DND-41 (cell line): Measurements from ENCODE around the gene ANO2.

ENCODE experiments used
- ATAC-seq: fragments of 200-7000 bp; cut with Tn5 transposase; 3 replicates; pipeline ENCODE4 v1.9.1; 2021; ENCODE audit warnings: low read depth; ENCODE audit not compliant: insufficient read depth
- DNase-seq: peaks from one replicate; pipeline ENCODE4 v3.0.0-alpha.2; 2020
- H2AFZ ChIP-seq: 2 replicates; pipeline ENCODE4 v1.6.0; 2012; ENCODE audit warnings: low read depth, low read length
- H3K27ac ChIP-seq: 2 replicates; pipeline ENCODE4 v1.5.1; 2012; ENCODE audit warnings: low read length, inconsistent platforms
- H3K27me3 ChIP-seq: fragments of 200-600 bp; sonication (generic); 2 replicates; pipeline ENCODE4 v1.6.0; 2012; ENCODE audit warnings: low read length, mild to moderate bottlenecking, inconsistent platforms; ENCODE audit not compliant: insufficient read depth, poor library complexity
- H3K36me3 ChIP-seq: 2 replicates; pipeline ENCODE4 v1.5.1; 2012; ENCODE audit warnings: low read length, inconsistent platforms; ENCODE audit not compliant: insufficient read depth
- H3K4me1 ChIP-seq: 2 replicates; pipeline ENCODE4 v1.5.1; 2012; ENCODE audit warnings: mild to moderate bottlenecking, low read length; ENCODE audit not compliant: insufficient read depth
- H3K4me2 ChIP-seq: 2 replicates; pipeline ENCODE4 v1.6.0; 2012; ENCODE audit warnings: mild to moderate bottlenecking, moderate library complexity, low read length, inconsistent platforms; ENCODE audit not compliant: insufficient read depth
- H3K4me3 ChIP-seq, 2 experiments: fragments of 200-600 bp in 1 of 2; shearing (Covaris generic) in 1 of 2; 2 replicates each; pipeline ENCODE4 v1.5.1; 2012 to 2016; ENCODE audit warnings: inconsistent platforms in 2 of 2, low read length in 2 of 2, mild to moderate bottlenecking in 2 of 2, low read depth in 1 of 2, moderate library complexity in 1 of 2
- H3K79me2 ChIP-seq: 2 replicates; pipeline ENCODE4 v1.6.0; 2012; ENCODE audit warnings: low read length, inconsistent platforms; ENCODE audit not compliant: insufficient read depth
- H3K9ac ChIP-seq: 2 replicates; pipeline ENCODE4 v1.6.0; 2012; ENCODE audit warnings: low read depth, mild to moderate bottlenecking, inconsistent platforms, low read length, moderate library complexity
- H3K9me3 ChIP-seq: 2 replicates; pipeline ENCODE4 v1.5.1; 2012; ENCODE audit warnings: low read length, moderate library complexity, mild to moderate bottlenecking, inconsistent platforms; ENCODE audit not compliant: insufficient read depth, severe bottlenecking
- H4K20me1 ChIP-seq: 2 replicates; pipeline ENCODE4 v1.6.0; 2012; ENCODE audit warnings: low read length; ENCODE audit not compliant: insufficient read depth
- CTCF ChIP-seq: IDR thresholded peaks from 2 replicates; pipeline ENCODE4 v1.5.1; 2012; ENCODE audit warnings: borderline replicate concordance, low read length, moderate library complexity, mild to moderate bottlenecking; ENCODE audit not compliant: poor library complexity, severe bottlenecking; ENCODE audit errors: extremely low read depth
- EZH2 ChIP-seq: IDR thresholded peaks from 3 replicates; pipeline ENCODE4 v1.6.1; 2012; ENCODE audit warnings: borderline replicate concordance, low read depth, mild to moderate bottlenecking, moderate library complexity, low read length, inconsistent platforms; ENCODE audit not compliant: severe bottlenecking

ANO2 gene

GRCh38 chr12:5585178-5585577 is 359.9 kb downstream of the ANO2 start:
- Histone ChIP-seq H2AFZ (no peak overlapping the region), H3K27ac (no peak overlapping the region), H3K9me3 (no peaks in the 10 kb centered on the region), H4K20me1 (no peaks in the 10 kb centered on the region), H3K4me1 (no peaks in the 10 kb centered on the region), H3K4me2 (no peak overlapping the region), H3K9ac (no peak overlapping the region), H3K36me3 (no peaks in the 10 kb centered on the region), H3K27me3 (peaks cover 5% of the 10 kb centered on the region), H3K79me2 (no peaks in the 10 kb centered on the region), H3K4me3 (no peak overlapping the region)
- no peak for ATAC-seq
- DNase-seq = no peak
- TF ChIP-seq EZH2 = no peak
- no peak for TF ChIP-seq CTCF

GRCh38 chr12:5584412-5585175 is 360.5 kb downstream of the ANO2 start:
- ATAC-seq = no peak
- DNase-seq = no peak
- no peak overlapping the region for H3K27ac ChIP-seq
- H4K20me1 ChIP-seq = no peaks in the 10 kb centered on the region
- H3K27me3 ChIP-seq = peaks cover 5% of the 10 kb centered on the region
- H3K4me3 ChIP-seq = no peak overlapping the region
- H3K79me2 ChIP-seq = no peaks in the 10 kb centered on the region
- H3K36me3 ChIP-seq = no peaks in the 10 kb centered on the region
- TF ChIP-seq CTCF (no peak), EZH2 (no peak)
- H3K9ac ChIP-seq = no peak overlapping the region
- H3K4me2 ChIP-seq = no peak overlapping the region
- no peak overlapping the region for H2AFZ ChIP-seq
- no peaks in the 10 kb centered on the region for H3K4me1 ChIP-seq
- H3K9me3 ChIP-seq = no peaks in the 10 kb centered on the region

GRCh38 chr12:5582541-5582940 is 362.5 kb downstream of the ANO2 start:
- H3K79me2 ChIP-seq = no peaks in the 10 kb centered on the region
- H3K36me3 ChIP-seq = no peaks in the 10 kb centered on the region
- no peaks in the 10 kb centered on the region for H4K20me1 ChIP-seq
- no peak overlapping the region for H2AFZ ChIP-seq
- no peak overlapping the region for H3K9ac ChIP-seq
- TF ChIP-seq CTCF (no peak), EZH2 (no peak)
- peaks cover 5% of the 10 kb centered on the region for H3K27me3 ChIP-seq
- no peaks in the 10 kb centered on the region for H3K9me3 ChIP-seq
- ATAC-seq = no peak
- H3K4me2 ChIP-seq = no peak overlapping the region
- no peak overlapping the region for H3K27ac ChIP-seq
- no peak for DNase-seq
- H3K4me1 ChIP-seq = no peaks in the 10 kb centered on the region
- H3K4me3 ChIP-seq = no peak overlapping the region
